Measurements from ENCODE around the gene FAM53B.

Gene FAM53B

GRCh38 chr10:124595143-124595883 is 148.9 kb downstream of the FAM53B start:
- Histone ChIP-seq H3K27ac (no peak overlapping the region), H3K9ac (no peak overlapping the region), H3K36me3 (ENCODE audit: insufficient read depth) (no peaks in the 10 kb centered on the region), H3K79me2 (ENCODE audit: insufficient read depth, low read depth) (no peaks in the 10 kb centered on the region), H3K4me3 (IDR thresholded peaks at IDR 0.05; ENCODE audit: insufficient read depth, low read depth, low read length) (no peak overlapping the region), H3K4me1 (ENCODE audit: low read depth, poor library complexity, severe bottlenecking) (no peaks in the 10 kb centered on the region), H3K4me2 (no peak overlapping the region), H3K27me3 (ENCODE audit: insufficient read depth, low read depth) (no peaks in the 10 kb centered on the region), H4K20me1 (ENCODE audit: insufficient read depth) (no peaks in the 10 kb centered on the region), H2AFZ (ENCODE audit: low read depth) (no peak overlapping the region)
- no peak for TF ChIP-seq CTCF (conservative IDR thresholded peaks at IDR 0.05; ENCODE audit: low read depth, low read length)

- Histone ChIP-seq H3K4me1 (ENCODE audit: low read depth, poor library complexity, severe bottlenecking) (no peaks in the 10 kb centered on the region), H3K79me2 (ENCODE audit: insufficient read depth, low read depth) (no peaks in the 10 kb centered on the region), H3K4me3 (IDR thresholded peaks at IDR 0.05; ENCODE audit: insufficient read depth, low read depth, low read length) (no peak overlapping the region), H3K4me2 (no peak overlapping the region), H3K27me3 (ENCODE audit: insufficient read depth, low read depth) (no peaks in the 10 kb centered on the region), H4K20me1 (ENCODE audit: insufficient read depth) (no peaks in the 10 kb centered on the region), H3K27ac (no peak overlapping the region), H2AFZ (ENCODE audit: low read depth) (no peak overlapping the region), H3K9ac (no peak overlapping the region), H3K36me3 (ENCODE audit: insufficient read depth) (no peaks in the 10 kb centered on the region)
- TF ChIP-seq CTCF (conservative IDR thresholded peaks at IDR 0.05; ENCODE audit: low read depth, low read length): no peak
Observed at GRCh38 chr10:124594240-124594639, 149.9 kb downstream of the FAM53B start.

- H3K36me3 ChIP-seq (ENCODE audit: insufficient read depth): no peaks in the 10 kb centered on the region
- no peaks in the 10 kb centered on the region for H3K27me3 ChIP-seq (ENCODE audit: insufficient read depth, low read depth)
- H3K4me3 ChIP-seq (IDR thresholded peaks at IDR 0.05; ENCODE audit: insufficient read depth, low read depth, low read length): no peak overlapping the region
- no peaks in the 10 kb centered on the region for H4K20me1 ChIP-seq (ENCODE audit: insufficient read depth)
- H3K9ac ChIP-seq: no peak overlapping the region
- no peak for TF ChIP-seq CTCF (conservative IDR thresholded peaks at IDR 0.05; ENCODE audit: low read depth, low read length)
- no peak overlapping the region for H3K27ac ChIP-seq
- H3K4me1 ChIP-seq (ENCODE audit: low read depth, poor library complexity, severe bottlenecking): no peaks in the 10 kb centered on the region
- no peak overlapping the region for H3K4me2 ChIP-seq
- H3K79me2 ChIP-seq (ENCODE audit: insufficient read depth, low read depth): no peaks in the 10 kb centered on the region
- H2AFZ ChIP-seq (ENCODE audit: low read depth): no peak overlapping the region
Observed at GRCh38 chr10:124593431-124593985, 150.7 kb downstream of the FAM53B start.

- H3K4me3 ChIP-seq (IDR thresholded peaks at IDR 0.05; ENCODE audit: insufficient read depth, low read depth, low read length): no peak overlapping the region
- H3K4me1 ChIP-seq (ENCODE audit: low read depth, poor library complexity, severe bottlenecking): no peaks in the 10 kb centered on the region
- no peaks in the 10 kb centered on the region for H3K36me3 ChIP-seq (ENCODE audit: insufficient read depth)
- H3K79me2 ChIP-seq (ENCODE audit: insufficient read depth, low read depth): no peaks in the 10 kb centered on the region
- H3K9ac ChIP-seq: no peak overlapping the region
- H2AFZ ChIP-seq (ENCODE audit: low read depth): no peak overlapping the region
- H4K20me1 ChIP-seq (ENCODE audit: insufficient read depth): no peaks in the 10 kb centered on the region
- TF ChIP-seq CTCF (conservative IDR thresholded peaks at IDR 0.05; ENCODE audit: low read depth, low read length): no peak
- H3K27me3 ChIP-seq (ENCODE audit: insufficient read depth, low read depth): no peaks in the 10 kb centered on the region
- H3K4me2 ChIP-seq: no peak overlapping the region
- no peak overlapping the region for H3K27ac ChIP-seq
Observed at GRCh38 chr10:124592736-124593430, 151.3 kb downstream of the FAM53B start.
